ENCODE data around the gene ATP11A. TPM values are rescaled to one million over a fixed set of nuclear protein-coding genes. Genes with fewer than 3 reads are reported as not detected.

The ATP11A gene
- total and polyA plus RNA-seq, 2 experiments from 2014 or later, result 28.7 to 30.8 TPM

- no peaks in the 10 kb centered on the region for H3K9me3 ChIP-seq (ENCODE audit: low read depth)
- no peaks in the 10 kb centered on the region for H4K20me1 ChIP-seq (ENCODE audit: insufficient read depth, poor library complexity, severe bottlenecking)
- whole genome bisulfite sequencing (ENCODE audit: low lambda C conversion rate, missing lambda C conversion rate), result 79% methylated on average over 3 of the region's 3 CpGs
- H3K4me1 ChIP-seq (ENCODE audit: insufficient read depth), result no peaks in the 10 kb centered on the region
- H3K27me3 ChIP-seq, result no peaks in the 10 kb centered on the region
- DNase-seq (ENCODE audit: low spot score), result no peak
- no peak overlapping the region for H2AFZ ChIP-seq
- no peaks in the 10 kb centered on the region for H3K79me2 ChIP-seq
- no peaks in the 10 kb centered on the region for H3K9me2 ChIP-seq (replicated peaks; ENCODE audit: insufficient read depth)
- H3K36me3 ChIP-seq (replicated peaks; ENCODE audit: insufficient read depth, low read depth), result no peaks in the 10 kb centered on the region
- TF ChIP-seq EZH2phosphoT487 (IDR thresholded peaks at IDR 0.05; ENCODE audit: low read depth, severe bottlenecking, unreplicated experiment) (no peak), CTCF (IDR thresholded peaks at IDR 0.05; ENCODE audit: poor library complexity) (no peak), EZH2 (IDR thresholded peaks at IDR 0.05; ENCODE audit: borderline replicate concordance) (no peak)
- no peak overlapping the region for H3K27ac ChIP-seq
- no peak overlapping the region for H3K4me3 ChIP-seq
- no peak overlapping the region for H3K4me2 ChIP-seq
Measured at GRCh38 chr13:112917737-112918136, 227.9 kb downstream of the ATP11A start.

- H3K9me3 ChIP-seq (ENCODE audit: low read depth), result no peaks in the 10 kb centered on the region
- no peak overlapping the region for H3K27ac ChIP-seq
- TF ChIP-seq EZH2 (IDR thresholded peaks at IDR 0.05; ENCODE audit: borderline replicate concordance) (no peak), CTCF (IDR thresholded peaks at IDR 0.05; ENCODE audit: poor library complexity) (no peak), EZH2phosphoT487 (IDR thresholded peaks at IDR 0.05; ENCODE audit: low read depth, severe bottlenecking, unreplicated experiment) (no peak)
- H3K79me2 ChIP-seq, result no peaks in the 10 kb centered on the region
- no peak for DNase-seq (ENCODE audit: low spot score)
- no peaks in the 10 kb centered on the region for H4K20me1 ChIP-seq (ENCODE audit: insufficient read depth, poor library complexity, severe bottlenecking)
- no peak overlapping the region for H3K4me3 ChIP-seq
- H3K27me3 ChIP-seq, result no peaks in the 10 kb centered on the region
- no peaks in the 10 kb centered on the region for H3K36me3 ChIP-seq (replicated peaks; ENCODE audit: insufficient read depth, low read depth)
- WGBS (ENCODE audit: low lambda C conversion rate, missing lambda C conversion rate), result 91% methylated on average over 7 of the region's 8 CpGs
- H2AFZ ChIP-seq, result no peak overlapping the region
- no peaks in the 10 kb centered on the region for H3K4me1 ChIP-seq (ENCODE audit: insufficient read depth)
- H3K4me2 ChIP-seq, result no peak overlapping the region
- H3K9me2 ChIP-seq (replicated peaks; ENCODE audit: insufficient read depth), result no peaks in the 10 kb centered on the region
Measured at GRCh38 chr13:112918266-112918665, 228.4 kb downstream of the ATP11A start.

GRCh38 chr13:112918746-112919145 is 228.9 kb downstream of the ATP11A start:
- 89% methylated on average over 13 of the region's 13 CpGs for WGBS (ENCODE audit: low lambda C conversion rate, missing lambda C conversion rate)

More at GRCh38 chr13:112918746-112919145, 228.9 kb downstream of the ATP11A start:
- no peaks in the 10 kb centered on the region for H4K20me1 ChIP-seq (ENCODE audit: insufficient read depth, poor library complexity, severe bottlenecking)
- no peaks in the 10 kb centered on the region for H3K4me1 ChIP-seq (ENCODE audit: insufficient read depth)
- no peak overlapping the region for H2AFZ ChIP-seq
- no peaks in the 10 kb centered on the region for H3K79me2 ChIP-seq
- no peaks in the 10 kb centered on the region for H3K9me2 ChIP-seq (replicated peaks; ENCODE audit: insufficient read depth)
- no peak overlapping the region for H3K27ac ChIP-seq
- no peak overlapping the region for H3K4me2 ChIP-seq
- no peaks in the 10 kb centered on the region for H3K36me3 ChIP-seq (replicated peaks; ENCODE audit: insufficient read depth, low read depth)
- H3K4me3 ChIP-seq, result no peak overlapping the region
- DNase-seq (ENCODE audit: low spot score), result no peak
- TF ChIP-seq EZH2 (IDR thresholded peaks at IDR 0.05; ENCODE audit: borderline replicate concordance) (no peak), EZH2phosphoT487 (IDR thresholded peaks at IDR 0.05; ENCODE audit: low read depth, severe bottlenecking, unreplicated experiment) (no peak), CTCF (IDR thresholded peaks at IDR 0.05; ENCODE audit: poor library complexity) (no peak)
- H3K9me3 ChIP-seq (ENCODE audit: low read depth), result no peaks in the 10 kb centered on the region
- H3K27me3 ChIP-seq, result no peaks in the 10 kb centered on the region
